ENCODE results near the gene FHAD1. TPM values are rescaled to one million over a fixed set of nuclear protein-coding genes. Genes with fewer than 3 reads are reported as not detected.

FHAD1 gene
- total and polyA plus RNA-seq, 10 of the 15 experiments (the other 5 are each of a cell fraction or from before 2014, with no cell fraction given) = 0.09 to 1.0 (median 0.32) TPM; not detected in 2

DNA sequence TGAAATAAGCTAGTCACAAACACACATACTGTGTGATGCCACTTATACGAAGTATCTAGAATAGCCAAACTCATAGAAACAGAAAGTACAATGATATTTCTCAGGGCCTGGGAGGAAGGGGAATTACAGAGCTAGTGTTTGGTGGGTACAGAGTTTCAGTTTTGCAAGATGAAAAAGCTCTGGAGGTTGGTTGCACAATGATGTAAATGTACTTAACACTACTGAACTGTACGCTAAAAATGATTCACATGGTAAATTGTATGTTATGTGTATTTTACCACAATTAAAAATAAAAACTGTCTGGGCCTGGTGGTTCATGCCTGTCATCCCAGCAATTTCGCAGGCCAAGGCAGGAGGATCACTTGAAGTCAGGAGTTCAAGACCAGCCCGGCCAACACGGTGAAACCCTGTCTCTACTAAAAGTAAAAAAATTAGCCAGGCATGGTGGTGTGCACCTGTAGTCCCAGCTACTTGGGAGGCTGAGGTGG, 15.3 kb upstream of the FHAD1 start:
- no peak overlapping the region for H3K4me3 ChIP-seq
- H3K9me3 ChIP-seq (replicated peaks; ENCODE audit: control insufficient read depth, insufficient read depth, low read length) = no peaks in the 10 kb centered on the region; the same call in 2 of the 3 replicates
- no TSS peak for BruUV-seq (replicated peaks)
- CTCF ChIA-PET = interaction anchor here (0.9 to 3.3 kb wide), 17 partner anchors 13 to 103 kb away, joined by 3 to 13 read pairs (median 5); partner anchors contain the start of gene TMEM51
- no peak overlapping the region for H3K4me2 ChIP-seq (ENCODE audit: control insufficient read depth, insufficient read depth)
- H3K4me1 ChIP-seq (ENCODE audit: control insufficient read depth, insufficient read depth, low read length) = peaks cover 12% of the 10 kb centered on the region
- POLR2A ChIA-PET = interaction anchor here (0.7 to 2.1 kb wide), 6 partner anchors 8 to 75 kb away, joined by 3 to 17 read pairs (median 4); partner anchors contain the start of gene FHAD1
- H3K9ac ChIP-seq (ENCODE audit: control insufficient read depth, insufficient read depth, low read length) = no peak overlapping the region
- SMC1A ChIA-PET (ENCODE audit: uncharacterized antibody, unreplicated experiment) = interaction anchor here (0.6 to 4.8 kb wide), 27 partner anchors 9 to 715 kb away, joined by 3 to 43 read pairs (median 5); partner anchors contain the start of gene TMEM51
- WGBS (ENCODE audit: insufficient coverage, insufficient replicate concordance, low lambda C conversion rate, missing lambda C conversion rate) = 2% methylated on average over 5 of the region's 5 CpGs
- FAIRE-seq = peak; percentile 90
- H4K20me1 ChIP-seq (ENCODE audit: control insufficient read depth, insufficient read depth) = no peaks in the 10 kb centered on the region
- in situ Hi-C loops (cut with MboI) = no loop called here
- DNase-seq (ENCODE audit: low read depth, low spot score) = peak; percentile 95
- no peaks in the 10 kb centered on the region for H3K27me3 ChIP-seq (replicated peaks in 1 of 2; ENCODE audit: control insufficient read depth in 2 of 2, insufficient read depth in 2 of 2, low read length in 1 of 2)
- no peaks in the 10 kb centered on the region for H3K36me3 ChIP-seq (ENCODE audit: control insufficient read depth in 2 of 2, insufficient read depth in 2 of 2, low read length in 1 of 2)
- H3K79me2 ChIP-seq (ENCODE audit: control insufficient read depth, insufficient read depth, low read length) = no peaks in the 10 kb centered on the region
- H3K27ac ChIP-seq (ENCODE audit: control insufficient read depth, insufficient read depth) = peak overlapping the region; percentile 41; the same call in 1 of the 2 replicates
- no peak overlapping the region for H2AFZ ChIP-seq (ENCODE audit: control insufficient read depth, low read depth, low read length)
- intact Hi-C loops (cut with micrococcal nuclease; ENCODE audit: unreplicated experiment) = no loop called here
- ATAC-seq = peak; percentile 100
- RAD21 ChIA-PET (ENCODE audit: unreplicated experiment) = interaction anchor here (0.7 to 2.4 kb wide), 20 partner anchors 8 to 103 kb away, joined by 3 to 21 read pairs (median 4); partner anchors contain the start of genes FHAD1 and TMEM51
- TF ChIP-seq MEF2A (IDR thresholded peaks at IDR 0.05; ENCODE audit: insufficient read depth, low read depth, low read length) (0 out of 2 replicates have a peak, but pooled peaks have one; percentile 26), YY1 (IDR thresholded peaks at IDR 0.05; ENCODE audit: low read depth, low read length) (no peak), TAF1 (IDR thresholded peaks at IDR 0.05; ENCODE audit: borderline replicate concordance, low read depth, low read length) (no peak), SMAD1 (IDR thresholded peaks at IDR 0.05; ENCODE audit: low read depth, partially characterized antibody) (peak; percentile 42), EED (IDR thresholded peaks at IDR 0.05; ENCODE audit: low read depth) (peak; percentile 60; the same call in 1 of the 2 replicates), SP1 (IDR thresholded peaks at IDR 0.05; ENCODE audit: low read depth, low read length) (no peak), SIN3A (IDR thresholded peaks at IDR 0.05; ENCODE audit: low read depth, low read length) (no peak), NRF1 (conservative IDR thresholded peaks at IDR 0.05; ENCODE audit: low read depth, low read length) (no peak), STAT1 (conservative IDR thresholded peaks at IDR 0.05) (no peak), IKZF2 (IDR thresholded peaks at IDR 0.05) (peak; percentile 78 to 79; a peak in 3 of 4 replicates), SUZ12 (IDR thresholded peaks at IDR 0.05; ENCODE audit: unreplicated experiment) (no peak), TCF12 (IDR thresholded peaks at IDR 0.05; ENCODE audit: low read depth, low read length) (no peak), NR2F1 (conservative IDR thresholded peaks at IDR 0.05) (no peak), MYB (IDR thresholded peaks at IDR 0.05; ENCODE audit: borderline replicate concordance, low read depth, low read length) (no peak), JUNB (IDR thresholded peaks at IDR 0.05) (peak; percentile 42), SIX5 (IDR thresholded peaks at IDR 0.05; ENCODE audit: low read depth, low read length, severe bottlenecking) (no peak), SMARCA5 (IDR thresholded peaks at IDR 0.05) (peak; percentile 94), RBBP5 (conservative IDR thresholded peaks at IDR 0.05) (no peak), RB1 (IDR thresholded peaks at IDR 0.05; ENCODE audit: borderline replicate concordance) (no peak), ATF7 (IDR thresholded peaks at IDR 0.05; ENCODE audit: low read depth) (peak; percentile 92), SREBF1 (IDR thresholded peaks at IDR 0.05; ENCODE audit: low read length) (no peak), SMC3 (IDR thresholded peaks at IDR 0.05; ENCODE audit: borderline replicate concordance, low read length) (no peak), CHD1 (IDR thresholded peaks at IDR 0.05; ENCODE audit: low read depth, low read length) (no peak), TCF7 (IDR thresholded peaks at IDR 0.05; ENCODE audit: borderline replicate concordance) (peak; percentile 74), ATF2 (IDR thresholded peaks at IDR 0.05; ENCODE audit: low read length) (peak; percentile 53; the same call in 1 of the 2 replicates)
- TF ChIP-seq, protein P1, sequence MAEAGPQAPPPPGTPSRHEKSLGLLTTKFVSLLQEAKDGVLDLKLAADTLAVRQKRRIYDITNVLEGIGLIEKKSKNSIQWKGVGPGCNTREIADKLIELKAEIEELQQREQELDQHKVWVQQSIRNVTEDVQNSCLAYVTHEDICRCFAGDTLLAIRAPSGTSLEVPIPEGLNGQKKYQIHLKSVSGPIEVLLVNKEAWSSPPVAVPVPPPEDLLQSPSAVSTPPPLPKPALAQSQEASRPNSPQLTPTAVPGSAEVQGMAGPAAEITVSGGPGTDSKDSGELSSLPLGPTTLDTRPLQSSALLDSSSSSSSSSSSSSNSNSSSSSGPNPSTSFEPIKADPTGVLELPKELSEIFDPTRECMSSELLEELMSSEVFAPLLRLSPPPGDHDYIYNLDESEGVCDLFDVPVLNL (IDR thresholded peaks at IDR 0.05; ENCODE audit: low read depth, low read length) = no peak
